ENCODE data around the gene KCTD17. TPM values are rescaled to one million over a fixed set of nuclear protein-coding genes. Genes with fewer than 3 reads are reported as not detected.

Gene KCTD17
- polyA plus RNA-seq, 1 donor = 17.3 TPM

DNA sequence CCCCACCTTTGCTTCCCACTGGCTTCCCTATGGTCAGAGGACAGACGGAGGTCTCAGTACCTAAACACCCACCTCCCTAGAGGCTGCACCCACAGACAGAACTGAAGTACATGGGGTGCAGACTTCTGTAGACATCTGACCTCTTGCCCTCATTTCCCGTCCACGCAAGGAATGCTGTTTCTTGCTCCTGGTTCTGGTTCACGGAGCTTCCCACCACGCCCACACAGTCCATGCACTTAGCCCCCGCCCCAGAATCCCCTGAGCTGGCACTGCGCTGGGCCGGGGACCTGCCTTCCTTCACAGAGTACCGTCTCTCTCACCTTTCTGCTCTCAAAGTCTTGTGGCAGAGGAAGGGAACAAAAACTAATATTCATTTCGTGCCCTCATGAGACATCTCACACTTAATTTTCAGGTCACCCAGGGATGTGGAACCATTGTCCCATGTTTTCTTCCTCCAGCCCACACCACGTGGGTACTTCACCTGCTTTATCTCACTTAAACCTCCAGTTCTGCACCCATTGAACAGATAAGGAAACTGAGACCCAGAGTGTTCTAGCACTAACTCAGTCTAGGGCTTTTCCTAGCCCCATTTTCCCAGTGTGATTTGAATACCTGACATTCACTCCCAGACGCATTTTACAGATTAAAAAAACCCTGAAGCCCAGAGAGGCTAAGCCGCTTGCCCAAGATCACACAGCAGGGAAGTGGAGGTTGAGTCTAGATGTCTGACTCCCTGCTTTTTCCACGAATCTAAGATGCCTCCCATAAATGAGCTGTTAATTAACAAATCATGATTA is 52.3 kb downstream of the KCTD17 start:
- no peak for DNase-seq (ENCODE audit: low read depth)

DNA sequence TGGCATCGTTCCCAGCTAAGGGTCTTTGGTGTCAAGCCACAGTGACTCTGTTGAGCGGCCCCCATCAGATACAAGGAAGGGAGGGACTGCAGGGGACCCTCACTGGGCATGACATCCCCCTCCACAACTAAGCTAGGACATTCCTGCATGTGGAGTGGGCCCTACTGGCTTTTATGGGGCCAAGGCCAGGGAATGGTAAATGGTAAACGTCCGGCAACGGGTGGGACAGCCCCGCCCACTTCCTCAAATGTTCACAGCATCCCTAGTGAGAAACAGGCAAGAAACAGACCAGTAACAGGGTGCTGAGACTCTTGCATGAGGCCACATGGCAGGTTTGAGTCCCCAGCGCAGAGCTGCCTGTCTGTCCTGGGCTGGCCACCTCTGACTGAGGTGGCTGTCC is 53.6 kb downstream of the KCTD17 start:
- DNase-seq (ENCODE audit: low read depth) = no peak

DNA sequence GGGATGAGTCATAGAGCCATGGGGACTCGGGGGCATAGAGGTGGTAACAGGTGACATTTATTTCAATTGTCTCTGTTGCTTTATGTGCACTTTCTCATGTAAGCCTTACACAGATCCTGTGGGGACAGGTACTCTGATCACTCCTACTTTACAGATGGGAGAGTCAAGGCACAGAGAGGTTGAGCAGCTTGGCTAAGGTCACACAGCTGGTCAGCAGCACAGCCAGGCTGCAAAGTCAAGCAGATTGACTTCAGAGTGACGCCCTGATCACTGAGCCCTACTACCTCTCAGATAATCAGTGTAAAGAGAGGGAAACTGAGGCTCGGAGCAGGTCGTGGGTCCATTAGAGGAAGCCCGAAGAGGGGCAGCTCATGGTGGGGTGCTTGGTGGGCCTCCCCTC is 54.4 kb downstream of the KCTD17 start:
- no peak for DNase-seq (ENCODE audit: low read depth)

DNA sequence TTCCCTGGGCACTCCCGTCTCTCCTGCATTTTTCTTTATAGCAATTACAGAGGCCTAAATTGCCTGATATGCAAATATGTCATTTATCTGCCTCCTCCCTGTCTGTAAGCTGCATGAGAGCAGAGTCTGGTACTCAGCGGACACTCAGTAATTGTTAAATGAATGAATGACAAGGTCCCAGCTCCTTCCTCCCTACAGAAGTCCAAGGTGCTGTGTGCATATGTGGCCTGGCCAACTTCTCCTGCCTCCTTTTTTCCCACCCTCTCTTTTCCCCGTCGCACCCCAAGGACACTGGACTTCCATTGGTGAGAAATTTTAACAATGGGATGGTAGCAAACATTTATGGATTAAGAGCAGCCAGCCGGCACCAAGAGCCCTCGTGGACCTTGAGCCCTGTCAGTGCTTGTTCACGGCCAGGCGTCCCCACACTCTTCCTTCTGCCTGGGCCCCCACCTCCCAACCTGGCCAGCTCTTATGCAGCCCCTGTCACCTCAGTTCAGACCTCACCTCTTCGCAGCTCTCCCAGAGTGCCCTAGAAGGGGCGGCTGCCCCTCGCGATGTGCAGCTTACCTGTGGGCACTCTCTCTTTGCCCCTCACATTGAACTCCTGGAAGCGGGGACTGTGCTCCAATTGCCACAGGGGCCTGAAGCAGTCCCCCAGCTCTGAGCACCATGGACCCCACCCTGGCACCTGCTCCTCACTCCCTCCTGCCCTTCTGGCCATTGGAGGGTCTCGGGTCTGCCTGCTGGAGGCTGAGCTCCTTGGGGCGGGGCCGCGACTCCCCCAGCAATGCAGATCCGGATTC is 56.5 kb downstream of the KCTD17 start:
- no peak for DNase-seq (ENCODE audit: low read depth)

DNA sequence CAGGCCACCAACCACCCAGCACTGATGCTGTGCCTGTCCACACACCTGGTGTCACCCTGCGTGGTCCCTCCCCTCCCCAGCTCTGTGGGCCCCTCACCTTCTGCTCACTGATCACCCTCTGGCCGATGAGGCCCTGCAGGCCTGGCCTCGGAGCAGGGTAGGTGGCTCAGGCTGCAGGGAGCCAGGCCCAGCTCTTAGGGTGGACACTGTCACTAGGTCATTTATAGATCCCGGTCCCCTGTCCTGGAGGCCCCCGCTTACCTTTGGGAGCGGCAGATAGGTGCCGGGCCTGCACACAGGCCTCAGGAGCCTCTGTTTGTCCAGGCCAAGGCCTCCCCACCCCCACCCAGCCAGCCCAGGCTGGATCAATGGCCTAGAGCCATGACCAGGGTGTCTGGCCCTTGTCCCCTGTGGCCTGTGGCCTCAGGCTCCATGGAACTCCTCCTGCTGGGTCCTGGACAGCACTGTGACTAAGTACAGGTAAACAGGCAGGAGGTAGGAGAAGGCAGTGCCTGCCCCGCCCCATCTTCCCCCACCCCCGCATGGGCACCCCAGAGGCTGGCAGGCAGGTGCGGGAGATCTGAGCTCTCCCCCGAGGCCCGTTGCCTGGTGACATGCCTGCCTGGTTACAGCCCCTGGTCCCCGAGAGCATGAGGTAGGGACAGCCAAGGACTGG is 57.8 kb downstream of the KCTD17 start, which contains the start of gene TMPRSS6:
Gene TMPRSS6 (minus strand): TSS at position 472 of the 676 bp plus-strand sequence. CDS start 6,296 bp downstream, outside the sequence.
- no peak for DNase-seq (ENCODE audit: low read depth)

DNA sequence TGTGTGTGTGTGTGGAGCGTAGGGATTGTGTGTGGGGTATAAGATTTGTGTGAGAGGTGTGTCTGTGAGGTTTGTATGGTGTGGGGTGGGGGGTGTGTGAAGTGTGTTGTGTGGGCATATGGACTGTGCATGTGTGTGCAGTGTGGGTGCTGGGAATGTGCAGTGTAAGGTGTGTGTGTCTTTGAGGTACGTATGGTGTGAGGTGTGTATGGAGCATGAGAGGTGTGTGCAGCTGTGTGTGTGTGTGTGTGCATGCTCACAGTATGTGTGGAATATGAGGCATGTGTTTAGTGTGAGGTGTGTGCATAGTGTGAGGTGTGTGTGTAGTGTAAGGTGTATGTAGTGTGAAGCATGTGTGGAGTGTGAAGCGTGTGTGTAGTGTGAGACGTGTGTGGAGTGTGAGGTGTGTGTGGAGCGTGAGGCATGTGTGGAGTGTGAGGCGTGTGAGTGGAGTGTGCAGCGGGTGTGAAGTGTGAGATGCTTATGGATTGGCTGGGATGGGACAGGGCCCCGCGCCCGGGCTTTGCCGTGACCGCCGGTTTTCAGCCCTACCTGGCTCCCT is 59.7 kb downstream of the KCTD17 start:
- DNase-seq (ENCODE audit: low read depth) = no peak

DNA sequence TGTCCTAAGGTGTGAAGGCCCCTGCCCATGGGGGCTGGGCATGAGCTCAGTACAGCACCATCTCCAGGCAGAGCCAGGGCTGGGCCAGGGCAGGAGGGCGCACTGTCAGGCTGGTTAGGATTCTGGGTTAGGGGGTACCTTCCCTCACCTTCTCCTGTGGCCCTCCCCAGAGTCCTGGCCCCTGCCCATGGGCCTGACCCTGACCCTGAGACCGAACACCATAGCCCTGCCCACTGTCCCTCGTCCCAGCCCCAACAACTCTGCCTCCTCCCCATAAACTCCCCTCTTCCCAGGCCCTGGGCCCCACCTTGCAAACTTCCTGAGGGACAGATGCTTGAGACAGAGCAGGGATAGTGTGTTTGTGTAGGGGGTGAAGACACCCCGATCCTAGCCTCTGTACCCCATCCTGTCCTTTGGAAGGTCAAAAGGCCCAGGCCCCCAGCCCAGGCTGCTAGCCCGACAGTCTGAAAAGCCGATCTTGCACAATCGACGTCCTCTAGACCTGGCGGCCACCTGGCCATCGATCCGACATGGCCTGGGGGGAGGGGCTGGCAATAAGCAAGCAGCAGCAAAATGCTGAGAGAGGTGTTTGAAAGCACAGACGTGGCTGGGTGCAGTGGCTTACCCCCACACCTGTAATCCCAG is 60.7 kb downstream of the KCTD17 start:
- no peak for DNase-seq (ENCODE audit: low read depth)

Other genes starting within 250 kb of the KCTD17 start
- 22.8 TPM for gene PVALB, start 234.7 kb upstream of the KCTD17 start, polyA plus RNA-seq (ENCODE audit: insufficient read length)
- 2.9 TPM for gene NCF4, start 190.7 kb upstream of the KCTD17 start, polyA plus RNA-seq (ENCODE audit: insufficient read length)
- 1.6 TPM for gene CSF2RB, start 138.1 kb upstream of the KCTD17 start, polyA plus RNA-seq (ENCODE audit: insufficient read length)
- 19.6 TPM for gene TST, start 32.3 kb upstream of the KCTD17 start, polyA plus RNA-seq (ENCODE audit: insufficient read length)
- 42.7 TPM for gene MPST, start 32.0 kb upstream of the KCTD17 start, polyA plus RNA-seq (ENCODE audit: insufficient read length)
- gene TMPRSS6, start 58.0 kb downstream of the KCTD17 start, polyA plus RNA-seq (ENCODE audit: insufficient read length) = 0.10 TPM
- 1.2 TPM for gene IL2RB, start 98.2 kb downstream of the KCTD17 start, polyA plus RNA-seq (ENCODE audit: insufficient read length)
- gene C1QTNF6, start 136.5 kb downstream of the KCTD17 start, polyA plus RNA-seq (ENCODE audit: insufficient read length) = 14.8 TPM
- not detected for gene SSTR3, start 160.7 kb downstream of the KCTD17 start, polyA plus RNA-seq (ENCODE audit: insufficient read length)
- 5.1 TPM for gene RAC2, start 192.5 kb downstream of the KCTD17 start, polyA plus RNA-seq (ENCODE audit: insufficient read length)
- 5.2 TPM for gene CYTH4, start 230.8 kb downstream of the KCTD17 start, polyA plus RNA-seq (ENCODE audit: insufficient read length)